ENCODE data around the gene SAMD3. TPM values are rescaled to one million over a fixed set of nuclear protein-coding genes. Genes with fewer than 3 reads are reported as not detected.

SAMD3 gene
- total RNA-seq, 4 donors from 2014 or later, result 4.0 to 4.4 TPM; not detected in 2

DNA sequence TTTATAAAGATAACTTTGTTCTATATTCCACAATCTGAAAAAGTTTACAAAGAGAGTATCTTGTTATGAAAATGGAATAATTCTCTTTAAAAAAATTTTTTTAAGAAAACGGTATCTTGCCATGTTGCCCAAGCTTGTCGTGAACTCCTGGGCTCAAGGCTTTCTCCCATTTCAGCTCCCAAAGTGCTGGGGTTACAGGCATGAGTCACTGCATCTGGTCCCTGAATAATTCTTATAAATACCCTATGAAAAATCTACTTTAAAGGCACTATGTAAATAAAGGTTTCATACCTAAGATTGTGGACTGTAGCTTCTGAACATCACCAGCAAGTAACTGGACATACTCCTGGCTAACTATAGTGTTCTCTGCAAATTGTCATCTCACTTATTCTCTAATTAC lies 60.3 kb downstream of the SAMD3 start:
- 81 to 82% methylated on average over 2 of the region's 2 CpGs for WGBS, 2 donors (ENCODE audit: low coverage in 1 of 2)
- in situ Hi-C loops (cut with MboI; ENCODE audit: low pct_ligation_motif_present in 1 of 4, low pct_unique_long_range_greater_than_20kb in 1 of 4, low sequenced_read_pairs in 3 of 4), result no loop called here
- no peaks in the 10 kb centered on the region for H3K9me3 ChIP-seq

DNA sequence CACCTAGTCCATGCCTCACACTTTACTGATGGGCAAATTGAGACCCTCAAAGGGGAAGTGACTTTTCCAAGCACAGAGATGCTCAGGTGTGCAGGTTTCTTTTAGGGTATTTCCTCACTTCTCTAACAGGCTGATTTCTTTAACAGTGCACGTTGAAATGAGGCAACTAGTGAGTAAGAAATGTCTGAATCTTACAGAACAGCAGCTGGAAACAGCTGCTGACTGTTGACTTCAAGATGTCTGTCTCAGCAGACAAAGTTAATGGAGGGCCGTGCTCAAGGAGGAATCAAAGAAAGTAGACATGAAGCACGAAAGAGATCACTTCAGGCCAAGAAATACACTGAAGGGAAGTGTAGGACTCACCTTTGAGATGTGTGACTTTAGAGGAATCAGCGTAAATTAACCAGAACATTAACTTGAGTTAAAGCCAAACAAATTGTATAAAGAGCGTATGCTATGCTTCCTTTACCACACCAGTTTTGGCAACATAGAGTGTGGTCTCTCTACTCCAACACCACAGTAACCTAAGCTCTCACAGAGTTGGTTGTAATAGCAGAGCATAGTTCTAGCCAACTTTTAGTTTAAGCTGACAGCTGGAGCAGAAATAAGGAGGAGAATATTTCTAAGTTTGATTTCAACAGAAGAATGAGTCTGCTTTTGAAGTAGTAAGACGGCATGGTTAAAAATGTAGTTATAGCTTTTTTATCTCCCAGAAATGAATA lies 60.9 kb downstream of the SAMD3 start:
- Histone ChIP-seq H3K27me3 (no peaks in the 10 kb centered on the region), H3K27ac (peak overlapping the region in 1 of 4 donors; percentile 27), H3K4me1 (no peaks in the 10 kb centered on the region), H3K9me3 (no peaks in the 10 kb centered on the region), H3K4me3 (no peak overlapping the region), H3K36me3 (no peaks in the 10 kb centered on the region)
- DNase-seq, result no peak
- intact Hi-C loops (cut with DNase I; ENCODE audit: low total_unique reads), result no loop called here
- TF ChIP-seq POLR2AphosphoS5 (IDR thresholded peaks at IDR 0.05) (peak in 2 of 3 donors; percentile 28 to 43), EP300 (IDR thresholded peaks at IDR 0.05; ENCODE audit: low read depth) (no peak)
- in situ Hi-C loops (cut with MboI; ENCODE audit: low pct_ligation_motif_present in 1 of 4, low pct_unique_long_range_greater_than_20kb in 1 of 4, low sequenced_read_pairs in 3 of 4), result no loop called here
- WGBS, 2 donors (ENCODE audit: low coverage in 1 of 2), result 54 to 60% methylated on average over 5 to 6 of the region's 6 CpGs

More for the DNA sequence above, 60.3 kb downstream of the SAMD3 start:
- Histone ChIP-seq H3K27ac (peak overlapping the region in 1 of 4 donors; percentile 27), H3K27me3 (no peaks in the 10 kb centered on the region), H3K4me1 (no peaks in the 10 kb centered on the region), H3K4me3 (no peak overlapping the region), H3K36me3 (no peaks in the 10 kb centered on the region)
- DNase-seq, result no peak
- intact Hi-C loops (cut with DNase I; ENCODE audit: low total_unique reads), result no loop called here
- no peak for TF ChIP-seq POLR2AphosphoS5 (IDR thresholded peaks at IDR 0.05)
- no peak for TF ChIP-seq EP300 (IDR thresholded peaks at IDR 0.05; ENCODE audit: low read depth)
- no peak for TF ChIP-seq POLR2A (IDR thresholded peaks at IDR 0.05)
- TF ChIP-seq, protein P1, sequence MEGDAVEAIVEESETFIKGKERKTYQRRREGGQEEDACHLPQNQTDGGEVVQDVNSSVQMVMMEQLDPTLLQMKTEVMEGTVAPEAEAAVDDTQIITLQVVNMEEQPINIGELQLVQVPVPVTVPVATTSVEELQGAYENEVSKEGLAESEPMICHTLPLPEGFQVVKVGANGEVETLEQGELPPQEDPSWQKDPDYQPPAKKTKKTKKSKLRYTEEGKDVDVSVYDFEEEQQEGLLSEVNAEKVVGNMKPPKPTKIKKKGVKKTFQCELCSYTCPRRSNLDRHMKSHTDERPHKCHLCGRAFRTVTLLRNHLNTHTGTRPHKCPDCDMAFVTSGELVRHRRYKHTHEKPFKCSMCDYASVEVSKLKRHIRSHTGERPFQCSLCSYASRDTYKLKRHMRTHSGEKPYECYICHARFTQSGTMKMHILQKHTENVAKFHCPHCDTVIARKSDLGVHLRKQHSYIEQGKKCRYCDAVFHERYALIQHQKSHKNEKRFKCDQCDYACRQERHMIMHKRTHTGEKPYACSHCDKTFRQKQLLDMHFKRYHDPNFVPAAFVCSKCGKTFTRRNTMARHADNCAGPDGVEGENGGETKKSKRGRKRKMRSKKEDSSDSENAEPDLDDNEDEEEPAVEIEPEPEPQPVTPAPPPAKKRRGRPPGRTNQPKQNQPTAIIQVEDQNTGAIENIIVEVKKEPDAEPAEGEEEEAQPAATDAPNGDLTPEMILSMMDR (IDR thresholded peaks at IDR 0.05), result no peak

DNA sequence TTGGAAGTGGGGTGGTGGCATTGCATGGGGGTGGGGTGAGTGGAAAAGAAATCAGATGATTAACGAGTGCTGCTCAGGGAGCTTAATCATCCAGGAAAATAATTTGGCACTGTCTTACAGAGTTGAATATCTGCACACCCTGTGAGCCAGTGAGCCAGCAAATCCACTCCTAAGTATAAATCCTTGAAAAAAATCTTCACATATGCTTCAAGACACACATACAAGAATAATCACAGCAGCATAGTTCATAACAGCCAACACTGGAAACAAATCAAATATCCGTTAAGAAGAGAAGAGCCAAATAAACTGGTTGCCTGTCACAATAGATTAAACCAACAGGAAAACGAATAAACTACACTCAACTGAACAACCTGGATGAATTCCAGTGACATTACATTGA lies 62.8 kb downstream of the SAMD3 start:
- Histone ChIP-seq H3K27ac (no peak overlapping the region), H3K36me3 (no peaks in the 10 kb centered on the region), H3K4me3 (no peak overlapping the region), H3K4me1 (no peaks in the 10 kb centered on the region), H3K27me3 (no peaks in the 10 kb centered on the region), H3K9me3 (no peaks in the 10 kb centered on the region)
- TF ChIP-seq POLR2A (IDR thresholded peaks at IDR 0.05) (no peak), EP300 (IDR thresholded peaks at IDR 0.05; ENCODE audit: low read depth) (no peak), POLR2AphosphoS5 (IDR thresholded peaks at IDR 0.05) (no peak)
- TF ChIP-seq, protein P1 (IDR thresholded peaks at IDR 0.05), result no peak
- DNase-seq, result no peak
- intact Hi-C loops (cut with DNase I; ENCODE audit: low total_unique reads) (no loop called here), in situ Hi-C loops (cut with MboI; ENCODE audit: low pct_ligation_motif_present in 1 of 4, low pct_unique_long_range_greater_than_20kb in 1 of 4, low sequenced_read_pairs in 3 of 4) (no loop called here)
- 50 to 54% methylated on average over 3 of the region's 3 CpGs for WGBS, 2 donors (ENCODE audit: low coverage in 1 of 2)

DNA sequence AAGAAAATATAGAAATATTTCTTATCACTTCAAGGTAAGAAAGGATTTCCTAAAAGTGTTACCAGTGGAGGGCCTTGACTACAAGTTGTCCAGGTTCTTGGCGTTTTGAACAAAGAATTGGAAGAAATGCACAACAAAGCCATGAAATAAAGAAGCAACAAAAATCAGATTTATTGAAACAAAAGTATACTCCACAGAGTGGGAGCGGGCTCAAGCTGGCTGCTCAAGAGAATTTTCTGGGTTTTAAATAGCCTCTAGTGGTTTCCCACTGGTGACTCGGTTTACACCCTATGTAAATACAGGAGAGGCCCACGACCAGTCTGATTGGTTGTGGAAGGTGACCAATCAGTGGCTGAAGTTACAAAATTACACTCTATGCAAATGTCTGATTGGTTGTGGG lies 64.2 kb downstream of the SAMD3 start:
- Histone ChIP-seq H3K4me3 (no peak overlapping the region), H3K9me3 (no peaks in the 10 kb centered on the region), H3K36me3 (no peaks in the 10 kb centered on the region), H3K4me1 (no peaks in the 10 kb centered on the region), H3K27me3 (no peaks in the 10 kb centered on the region), H3K27ac (no peak overlapping the region)
- 88 to 97% methylated on average over 3 to 4 of the region's 4 CpGs for WGBS, 2 donors (ENCODE audit: low coverage in 1 of 2)
- intact Hi-C loops (cut with DNase I; ENCODE audit: low total_unique reads), result no loop called here
- no peak for TF ChIP-seq POLR2AphosphoS5 (IDR thresholded peaks at IDR 0.05)
- TF ChIP-seq, protein P1 (IDR thresholded peaks at IDR 0.05), result no peak
- TF ChIP-seq EP300 (IDR thresholded peaks at IDR 0.05; ENCODE audit: low read depth), result no peak
- no peak for TF ChIP-seq POLR2A (IDR thresholded peaks at IDR 0.05)
- no peak for DNase-seq
- in situ Hi-C loops (cut with MboI; ENCODE audit: low pct_ligation_motif_present in 1 of 4, low pct_unique_long_range_greater_than_20kb in 1 of 4, low sequenced_read_pairs in 3 of 4), result no loop called here

Measured in transverse colon (tissue), 4 donors.